ENCODE data around the gene ZSCAN1. TPM values are rescaled to one million over a fixed set of nuclear protein-coding genes. Genes with fewer than 3 reads are reported as not detected.

The ZSCAN1 gene
- total RNA-seq, 2 experiments from 2014 or later = not detected

DNA sequence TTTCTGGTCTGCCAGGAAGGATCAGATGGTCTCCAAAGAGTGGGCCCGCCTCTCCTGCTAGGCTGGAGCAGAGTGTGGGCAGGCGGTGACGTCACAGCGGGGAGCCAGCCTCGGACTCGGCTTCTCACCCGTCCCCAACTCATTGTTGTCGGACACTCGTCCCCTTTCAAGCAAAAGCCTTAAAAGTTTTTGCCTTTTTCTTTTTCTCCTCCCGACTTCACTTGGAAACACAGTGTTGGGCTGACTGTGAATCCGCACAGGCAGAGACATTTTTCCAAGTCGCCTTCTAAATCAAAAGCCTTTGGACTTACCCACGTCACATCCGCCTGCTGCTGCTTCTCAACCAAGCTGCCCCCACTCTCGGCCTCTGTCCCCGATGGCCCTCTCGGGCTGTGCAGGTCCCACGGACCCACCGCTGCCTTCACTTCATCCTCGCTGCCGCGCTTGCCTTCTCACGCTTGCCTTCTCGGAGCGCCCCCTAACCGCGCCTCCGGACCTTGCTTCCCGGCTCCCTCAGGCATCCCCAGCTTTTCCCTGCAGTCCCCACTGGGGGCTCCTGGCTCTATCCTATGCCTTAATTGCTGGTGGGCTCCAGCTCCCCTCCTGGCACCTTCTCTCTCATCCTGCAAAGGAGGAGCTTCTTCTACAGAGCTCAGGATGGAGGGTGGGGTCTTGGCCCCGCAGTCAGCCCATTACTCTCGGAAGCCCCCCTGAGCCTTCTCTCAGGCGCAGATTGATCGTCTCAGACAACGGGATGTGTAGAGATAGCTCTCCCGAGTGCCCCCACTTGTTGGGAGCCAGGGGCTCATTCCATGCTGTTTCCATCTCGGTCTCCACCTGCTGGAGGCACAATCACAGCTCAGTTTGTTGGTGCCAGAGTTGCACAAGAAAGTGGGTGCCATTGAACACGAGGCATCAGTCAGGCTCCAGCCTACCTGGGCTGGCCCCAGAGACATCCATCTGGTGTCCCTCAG is 21.4 kb downstream of the ZSCAN1 start:
- H3K4me2 ChIP-seq (ENCODE audit: low read length) = no peak overlapping the region
- BruUV-seq (replicated peaks) = no TSS peak
- intact Hi-C loops (cut with micrococcal nuclease; ENCODE audit: unreplicated experiment) = no loop called here
- H3K9me2 ChIP-seq (ENCODE audit: insufficient read depth, low read length) = no peaks in the 10 kb centered on the region
- no peaks in the 10 kb centered on the region for H3K9me3 ChIP-seq (ENCODE audit: low read length)
- CTCF ChIA-PET (ENCODE audit: unreplicated experiment) = no interaction called here
- no peaks in the 10 kb centered on the region for H3K36me3 ChIP-seq (ENCODE audit: insufficient read depth, low read length)
- no peak overlapping the region for H3K4me3 ChIP-seq (ENCODE audit: low read depth, low read length, poor library complexity, severe bottlenecking)
- POLR2A ChIA-PET = no interaction called here
- no peaks in the 10 kb centered on the region for H3K79me2 ChIP-seq (ENCODE audit: insufficient read depth, low read depth, low read length)
- TF ChIP-seq, protein P1, sequence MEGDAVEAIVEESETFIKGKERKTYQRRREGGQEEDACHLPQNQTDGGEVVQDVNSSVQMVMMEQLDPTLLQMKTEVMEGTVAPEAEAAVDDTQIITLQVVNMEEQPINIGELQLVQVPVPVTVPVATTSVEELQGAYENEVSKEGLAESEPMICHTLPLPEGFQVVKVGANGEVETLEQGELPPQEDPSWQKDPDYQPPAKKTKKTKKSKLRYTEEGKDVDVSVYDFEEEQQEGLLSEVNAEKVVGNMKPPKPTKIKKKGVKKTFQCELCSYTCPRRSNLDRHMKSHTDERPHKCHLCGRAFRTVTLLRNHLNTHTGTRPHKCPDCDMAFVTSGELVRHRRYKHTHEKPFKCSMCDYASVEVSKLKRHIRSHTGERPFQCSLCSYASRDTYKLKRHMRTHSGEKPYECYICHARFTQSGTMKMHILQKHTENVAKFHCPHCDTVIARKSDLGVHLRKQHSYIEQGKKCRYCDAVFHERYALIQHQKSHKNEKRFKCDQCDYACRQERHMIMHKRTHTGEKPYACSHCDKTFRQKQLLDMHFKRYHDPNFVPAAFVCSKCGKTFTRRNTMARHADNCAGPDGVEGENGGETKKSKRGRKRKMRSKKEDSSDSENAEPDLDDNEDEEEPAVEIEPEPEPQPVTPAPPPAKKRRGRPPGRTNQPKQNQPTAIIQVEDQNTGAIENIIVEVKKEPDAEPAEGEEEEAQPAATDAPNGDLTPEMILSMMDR (conservative IDR thresholded peaks at IDR 0.05; ENCODE audit: low read length) = no peak
- TF ChIP-seq EZH2phosphoT487 (IDR thresholded peaks at IDR 0.05; ENCODE audit: borderline replicate concordance, low read depth, low read length) = no peak
- no peak overlapping the region for H2AFZ ChIP-seq (ENCODE audit: low read length)
- no peaks in the 10 kb centered on the region for H3K4me1 ChIP-seq (ENCODE audit: insufficient read depth, low read length, poor library complexity, severe bottlenecking)
- no peak overlapping the region for H3K27ac ChIP-seq (ENCODE audit: low read depth, low read length, poor library complexity, severe bottlenecking)
- no peaks in the 10 kb centered on the region for H4K20me1 ChIP-seq (ENCODE audit: insufficient read depth, low read length)
- DNase-seq (ENCODE audit: low spot score) = no peak

DNA sequence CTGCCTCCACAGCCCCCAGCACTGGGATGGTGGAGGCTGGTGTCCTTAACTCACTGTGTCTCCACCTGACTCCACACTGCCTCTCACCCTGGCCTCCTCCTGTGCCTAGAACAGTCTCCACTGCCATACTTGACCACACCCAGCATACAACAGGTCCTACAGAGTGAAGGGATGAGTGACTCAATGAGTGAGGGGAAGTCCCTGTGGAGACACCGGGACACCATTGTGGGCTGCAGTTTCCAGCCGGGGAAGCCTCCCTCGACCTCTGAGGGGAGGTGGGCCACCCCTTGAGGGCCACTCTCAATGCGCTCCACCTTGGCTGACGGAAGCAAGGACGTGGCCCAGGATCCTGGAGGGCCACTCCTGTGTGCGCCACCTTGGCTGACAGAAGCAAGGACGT is 22.4 kb downstream of the ZSCAN1 start:
- Histone ChIP-seq H3K79me2 (ENCODE audit: insufficient read depth, low read depth, low read length) (no peaks in the 10 kb centered on the region), H3K27ac (ENCODE audit: low read depth, low read length, poor library complexity, severe bottlenecking) (no peak overlapping the region), H3K4me2 (ENCODE audit: low read length) (no peak overlapping the region), H3K9me2 (ENCODE audit: insufficient read depth, low read length) (no peaks in the 10 kb centered on the region), H3K4me3 (ENCODE audit: low read depth, low read length, poor library complexity, severe bottlenecking) (no peak overlapping the region), H3K4me1 (ENCODE audit: insufficient read depth, low read length, poor library complexity, severe bottlenecking) (no peaks in the 10 kb centered on the region), H3K36me3 (ENCODE audit: insufficient read depth, low read length) (no peaks in the 10 kb centered on the region), H2AFZ (ENCODE audit: low read length) (no peak overlapping the region), H4K20me1 (ENCODE audit: insufficient read depth, low read length) (no peaks in the 10 kb centered on the region), H3K9me3 (ENCODE audit: low read length) (no peaks in the 10 kb centered on the region)
- POLR2A ChIA-PET = interaction anchor here (0.5 kb wide), 1 partner anchor 872 kb away, joined by 6 read pairs; no protein-coding TSS in a partner anchor
- intact Hi-C loops (cut with micrococcal nuclease; ENCODE audit: unreplicated experiment) = no loop called here
- CTCF ChIA-PET (ENCODE audit: unreplicated experiment) = no interaction called here
- no peak for DNase-seq (ENCODE audit: low spot score)
- no peak for TF ChIP-seq EZH2phosphoT487 (IDR thresholded peaks at IDR 0.05; ENCODE audit: borderline replicate concordance, low read depth, low read length)
- TF ChIP-seq, protein P1 (conservative IDR thresholded peaks at IDR 0.05; ENCODE audit: low read length) = no peak
- no TSS peak for BruUV-seq (replicated peaks)

DNA sequence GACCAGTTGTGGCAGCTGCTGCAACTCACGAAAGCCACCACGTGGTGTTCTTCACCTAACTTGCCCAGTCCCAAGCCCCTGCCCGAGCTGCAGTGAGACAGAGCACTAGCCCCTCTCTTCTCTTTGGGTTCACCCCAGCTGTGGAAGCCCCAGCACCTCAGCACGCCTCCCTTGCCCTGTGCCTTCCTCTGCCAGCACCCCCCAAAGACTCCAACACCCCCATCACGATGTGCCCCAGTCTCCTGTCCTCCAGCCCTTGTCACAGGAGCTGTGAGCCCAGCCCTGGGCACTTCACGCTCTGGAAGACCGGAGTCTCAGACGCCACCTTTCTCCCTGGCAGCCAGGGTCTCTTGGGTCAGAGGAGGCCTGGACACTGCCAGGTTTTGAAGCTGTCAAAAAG is 23.0 kb downstream of the ZSCAN1 start:
- no peak for DNase-seq (ENCODE audit: low spot score)
- Histone ChIP-seq H3K27ac (ENCODE audit: low read depth, low read length, poor library complexity, severe bottlenecking) (no peak overlapping the region), H3K79me2 (ENCODE audit: insufficient read depth, low read depth, low read length) (no peaks in the 10 kb centered on the region), H4K20me1 (ENCODE audit: insufficient read depth, low read length) (no peaks in the 10 kb centered on the region), H3K36me3 (ENCODE audit: insufficient read depth, low read length) (no peaks in the 10 kb centered on the region), H2AFZ (ENCODE audit: low read length) (no peak overlapping the region), H3K9me2 (ENCODE audit: insufficient read depth, low read length) (no peaks in the 10 kb centered on the region), H3K4me3 (ENCODE audit: low read depth, low read length, poor library complexity, severe bottlenecking) (no peak overlapping the region), H3K4me2 (ENCODE audit: low read length) (no peak overlapping the region), H3K9me3 (ENCODE audit: low read length) (no peaks in the 10 kb centered on the region), H3K4me1 (ENCODE audit: insufficient read depth, low read length, poor library complexity, severe bottlenecking) (no peaks in the 10 kb centered on the region)
- intact Hi-C loops (cut with micrococcal nuclease; ENCODE audit: unreplicated experiment) = no loop called here
- ChIA-PET POLR2A (no interaction called here), CTCF (ENCODE audit: unreplicated experiment) (no interaction called here)
- no TSS peak for BruUV-seq (replicated peaks)
- no peak for TF ChIP-seq EZH2phosphoT487 (IDR thresholded peaks at IDR 0.05; ENCODE audit: borderline replicate concordance, low read depth, low read length)
- TF ChIP-seq, protein P1 (conservative IDR thresholded peaks at IDR 0.05; ENCODE audit: low read length) = no peak

Measured in OCI-LY7 (cell line).